HK-2 (cell line): ENCODE measurements around the gene PDE11A.

Experiments
- DNase-seq: peaks from one replicate; pipeline ENCODE4 v3.0.0-alpha.2; 2018; ENCODE audit not compliant: unreplicated experiment

Gene PDE11A

DNA sequence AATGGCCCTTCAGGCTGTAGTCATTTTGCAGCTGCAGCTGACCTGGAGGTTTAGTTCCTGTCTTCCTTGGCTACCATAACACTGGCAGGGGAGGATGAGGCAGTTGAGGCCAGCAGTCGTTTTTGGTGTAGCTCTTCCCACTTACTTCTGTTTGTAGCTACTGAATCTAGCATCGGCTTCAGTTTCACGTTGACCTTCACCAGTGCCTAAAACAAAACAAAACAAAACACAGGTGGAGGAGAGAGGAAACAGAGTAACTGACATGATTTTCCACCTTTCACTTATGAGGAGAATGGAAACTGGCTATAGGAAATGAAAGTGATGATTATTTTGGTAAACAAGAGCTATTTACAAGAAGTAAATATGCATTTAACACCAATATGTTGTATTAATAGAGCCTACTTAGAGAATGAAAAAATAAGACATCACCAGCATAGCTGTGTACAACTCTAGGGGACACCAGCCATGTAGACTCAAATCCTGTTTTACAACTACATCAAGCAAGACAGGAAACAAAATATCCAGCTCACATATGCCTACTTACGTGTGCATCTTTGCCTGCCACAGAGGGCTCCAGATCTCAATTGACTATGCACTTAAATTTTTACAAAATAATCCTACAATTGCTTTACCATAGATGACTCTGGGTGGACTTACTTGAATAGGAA lies 443.1 kb downstream of the PDE11A start:
- no peak for DNase-seq

DNA sequence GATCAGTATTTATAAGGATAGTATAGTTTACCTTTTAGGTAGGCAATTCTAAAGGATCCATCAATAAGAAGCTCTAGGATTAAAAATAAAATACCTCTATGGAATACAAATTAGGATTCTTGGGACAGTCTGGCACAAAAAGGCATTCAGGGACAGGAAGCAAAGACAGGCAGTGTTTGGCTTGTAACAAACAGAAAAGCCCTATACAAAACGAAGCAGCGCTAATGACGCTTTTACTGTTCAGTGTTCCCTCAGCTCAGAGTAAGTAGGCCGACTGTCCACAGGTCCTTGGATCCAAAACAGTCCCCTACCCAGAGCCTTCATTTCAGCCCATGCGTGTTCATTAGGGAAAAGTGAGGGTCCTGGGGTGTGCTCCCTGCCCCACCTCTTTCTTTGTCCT lies 443.7 kb downstream of the PDE11A start:
- DNase-seq = no peak

DNA sequence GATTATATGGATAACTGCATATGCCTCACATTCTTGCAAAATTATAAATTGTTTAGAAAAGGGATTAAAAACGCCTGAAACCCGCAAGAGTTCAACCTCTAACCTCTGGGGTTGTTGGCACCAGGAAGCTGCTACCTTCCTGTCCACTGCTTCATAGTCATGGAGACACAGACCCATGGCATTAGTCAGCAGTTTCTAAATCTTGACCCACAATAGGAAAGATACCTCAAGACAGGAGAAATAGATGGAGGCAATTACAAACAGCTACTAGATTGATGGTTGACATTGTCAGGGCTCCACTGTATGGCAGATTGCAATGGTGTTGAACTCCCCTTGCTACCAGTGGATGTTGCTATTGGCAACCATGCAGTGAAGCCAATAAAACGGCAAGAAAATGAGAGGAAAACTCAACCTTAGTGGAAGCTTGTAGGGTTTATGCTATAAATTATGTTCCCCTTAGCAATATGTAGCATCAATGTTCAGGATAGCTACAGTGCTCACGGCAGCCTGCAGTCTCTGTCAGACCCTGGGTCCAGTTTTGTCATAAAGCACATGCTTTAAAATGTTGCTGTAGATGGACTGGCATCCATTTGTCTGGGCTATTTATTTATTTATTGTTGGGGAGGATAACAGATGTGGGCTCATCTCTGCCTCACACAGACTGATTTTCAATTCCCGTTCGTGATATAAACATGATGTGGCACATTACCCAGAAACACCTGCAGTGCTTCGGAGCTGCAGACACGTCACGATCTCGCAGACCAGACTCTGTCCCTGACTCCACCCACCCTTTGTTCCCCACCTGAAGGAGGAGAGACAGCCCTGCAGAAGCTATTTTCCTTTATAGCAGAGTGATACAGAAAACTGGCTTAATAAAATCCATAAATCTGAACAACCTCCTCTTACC lies 446.6 kb downstream of the PDE11A start:
- no peak for DNase-seq

DNA sequence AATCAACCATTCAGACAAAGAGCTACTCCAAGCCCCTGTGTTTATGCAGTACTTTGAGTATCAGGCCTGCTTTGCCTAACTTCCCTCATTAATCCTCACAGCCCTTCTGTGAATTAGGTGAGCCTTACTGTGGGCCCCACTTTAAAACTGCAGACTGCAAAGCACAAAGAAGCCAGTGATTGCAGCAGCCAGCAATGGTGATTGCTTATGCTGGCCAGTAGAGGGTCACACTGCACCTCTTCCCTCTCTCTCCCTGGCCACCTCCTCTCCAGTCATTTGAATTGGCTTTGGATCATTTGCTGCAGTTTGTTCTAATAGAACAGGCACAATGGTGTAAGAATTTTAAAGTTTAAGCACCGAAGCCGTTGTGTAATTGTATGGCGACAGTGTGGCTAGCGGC lies 450.1 kb downstream of the PDE11A start:
- no peak for DNase-seq

DNA sequence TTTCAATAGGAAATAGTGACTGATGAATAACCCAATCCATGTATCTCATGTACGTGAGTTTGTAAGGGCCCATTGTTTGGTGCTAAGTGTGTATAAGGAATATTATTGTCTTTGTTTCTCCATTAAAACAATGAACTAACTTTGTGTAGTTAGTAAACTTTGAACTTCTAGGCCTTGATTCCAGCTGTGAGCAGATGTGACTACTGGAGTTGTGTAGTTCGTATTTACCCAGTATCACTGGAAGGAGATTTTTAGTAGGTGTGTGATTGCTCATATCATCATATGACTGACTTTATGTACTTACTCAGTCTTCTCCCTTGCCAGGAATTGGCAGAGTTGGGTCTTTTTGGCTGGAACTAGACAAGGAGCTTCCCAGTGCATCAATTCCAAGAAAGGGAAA lies 452.6 kb downstream of the PDE11A start:
- DNase-seq = no peak

DNA sequence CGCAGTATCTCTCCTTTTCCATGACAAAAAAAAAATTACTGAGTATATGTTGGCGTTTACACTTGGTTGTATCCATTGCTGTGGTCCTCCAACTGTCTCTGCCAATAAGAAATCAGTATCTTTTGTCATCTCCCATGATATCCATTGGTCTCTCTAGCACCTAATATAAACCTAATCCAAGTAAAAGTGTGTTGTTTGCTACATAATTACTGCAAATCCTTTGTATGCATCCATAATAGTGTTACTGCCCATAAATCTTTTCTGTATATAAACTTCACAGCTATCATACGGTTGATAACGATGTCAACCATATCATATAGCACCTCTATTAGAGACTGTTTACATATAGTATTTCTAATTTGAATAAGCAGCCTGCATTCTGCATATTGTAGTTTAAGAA lies 453.1 kb downstream of the PDE11A start:
- no peak for DNase-seq

DNA sequence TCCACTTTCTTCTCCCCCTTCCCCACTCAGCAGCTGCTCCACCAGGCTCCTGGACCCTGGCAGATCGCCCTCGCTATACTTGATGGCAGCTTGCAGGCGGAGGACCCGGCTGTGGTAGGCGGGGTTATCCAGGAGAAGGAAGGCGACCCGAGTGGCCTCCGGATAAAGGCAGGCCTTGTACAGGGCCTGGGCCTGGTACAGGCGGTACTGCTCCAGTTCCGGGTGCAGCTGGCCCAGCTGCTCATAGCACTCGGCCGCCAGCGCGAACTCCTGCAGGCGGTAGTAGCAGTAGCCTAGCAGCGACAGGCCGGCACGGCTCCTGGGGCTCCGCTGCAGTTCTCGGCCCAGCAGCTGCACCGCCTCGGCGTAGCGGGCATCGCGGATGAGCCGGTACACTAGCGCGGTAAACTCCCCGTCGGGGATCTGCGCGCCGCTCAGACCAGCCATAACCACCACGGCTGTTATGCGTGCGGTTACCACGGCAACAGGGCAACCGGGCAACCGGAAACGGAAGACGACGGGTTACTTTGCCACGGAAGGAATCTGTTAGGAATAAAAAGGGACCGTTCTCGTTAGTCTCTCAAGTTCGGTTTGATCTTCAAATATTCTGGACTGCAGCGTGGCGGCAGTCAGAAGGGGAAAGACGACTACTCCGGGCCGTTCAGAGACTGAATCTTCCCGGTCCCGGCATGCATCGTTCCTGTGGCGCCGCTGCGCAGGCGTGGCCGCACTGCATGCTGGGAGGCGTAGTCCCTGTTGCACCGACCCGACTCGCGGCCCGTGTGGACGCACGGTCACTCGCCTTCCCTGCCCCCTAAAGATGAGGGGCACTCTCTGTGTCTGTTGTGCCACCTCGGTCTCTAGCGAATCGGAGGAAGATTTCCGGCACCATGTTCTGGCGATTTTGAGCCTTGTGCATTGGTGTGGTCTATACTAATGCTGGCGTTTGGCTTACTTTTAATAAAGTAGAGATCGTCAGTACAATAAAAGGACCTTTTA lies 454.0 kb downstream of the PDE11A start:
- peak; percentile 88 for DNase-seq

DNA sequence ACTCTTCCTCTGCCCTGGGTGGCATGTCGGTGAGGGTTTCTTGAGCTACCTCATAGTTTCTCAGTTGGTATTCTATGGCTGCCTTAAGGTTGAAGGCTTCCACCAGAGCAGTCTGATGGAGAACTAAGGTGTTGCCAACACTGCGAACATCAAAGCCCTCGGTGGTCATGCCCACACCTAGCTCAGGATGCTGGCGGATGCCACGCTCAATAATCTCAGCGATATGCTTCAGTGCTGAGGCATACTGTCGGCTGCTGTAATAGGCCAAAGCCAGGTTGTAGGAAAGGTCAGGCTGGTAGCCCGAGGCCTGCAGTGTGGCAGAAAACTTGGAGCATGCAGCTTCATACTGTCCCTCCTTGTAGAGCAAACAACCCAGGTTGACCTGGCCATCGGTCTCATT lies 454.7 kb downstream of the PDE11A start:
- DNase-seq = no peak

DNA sequence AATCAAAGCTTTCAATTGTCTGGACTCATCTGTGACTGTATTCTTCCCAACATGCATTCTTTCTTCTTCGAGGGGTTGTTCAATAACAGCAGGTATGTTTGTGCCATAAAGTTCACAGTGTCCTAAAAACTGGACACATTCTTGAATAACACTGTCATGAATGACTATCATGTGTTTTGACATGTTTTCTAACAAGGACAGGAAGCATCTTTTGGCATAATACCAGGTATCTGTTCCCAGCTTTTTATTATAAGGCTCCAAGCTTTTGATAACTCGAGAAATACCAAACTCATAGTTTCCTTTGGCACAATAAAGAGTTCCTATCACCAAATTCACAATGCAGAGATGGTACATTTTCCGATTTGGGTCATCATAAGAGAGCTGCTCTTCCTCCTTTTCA lies 455.8 kb downstream of the PDE11A start:
- DNase-seq = no peak

DNA sequence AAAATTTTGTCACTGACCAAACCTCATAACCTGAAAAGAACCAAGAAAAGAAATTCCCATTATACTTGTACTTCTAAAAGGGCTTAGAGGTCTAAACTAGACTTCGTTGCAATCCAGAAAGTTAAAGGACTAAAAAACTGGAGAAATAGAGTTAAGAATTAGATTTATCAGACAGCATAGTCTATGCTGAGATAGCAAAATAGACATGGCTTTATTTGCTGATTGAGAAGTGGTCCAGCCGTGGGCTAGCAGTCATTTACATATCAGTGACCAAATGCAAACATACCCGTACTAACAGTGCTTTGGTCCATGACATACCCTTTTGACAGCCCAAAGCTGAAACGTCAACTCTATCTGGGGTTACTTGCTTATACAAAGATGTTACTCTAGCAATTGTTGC lies 456.5 kb downstream of the PDE11A start:
- DNase-seq = no peak

DNA sequence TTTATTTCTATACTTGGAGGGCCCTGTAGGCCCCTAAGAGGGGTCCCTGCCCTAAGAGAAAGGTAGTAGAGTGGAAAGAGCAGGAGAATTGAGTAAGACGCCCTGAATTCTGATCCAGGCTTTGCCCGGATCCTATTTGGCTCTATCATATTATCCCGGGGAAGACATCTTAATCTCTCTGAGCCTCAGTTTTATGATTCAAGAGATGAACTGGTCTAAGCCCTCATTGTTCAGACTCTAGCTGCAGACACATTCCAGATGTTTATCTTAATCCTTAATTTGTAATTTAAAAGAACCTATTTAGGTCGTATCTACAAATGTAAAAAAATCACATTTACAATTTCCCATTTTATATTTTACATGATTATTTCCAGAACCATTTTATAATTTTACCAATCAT lies 459.9 kb downstream of the PDE11A start:
- no peak for DNase-seq

DNA sequence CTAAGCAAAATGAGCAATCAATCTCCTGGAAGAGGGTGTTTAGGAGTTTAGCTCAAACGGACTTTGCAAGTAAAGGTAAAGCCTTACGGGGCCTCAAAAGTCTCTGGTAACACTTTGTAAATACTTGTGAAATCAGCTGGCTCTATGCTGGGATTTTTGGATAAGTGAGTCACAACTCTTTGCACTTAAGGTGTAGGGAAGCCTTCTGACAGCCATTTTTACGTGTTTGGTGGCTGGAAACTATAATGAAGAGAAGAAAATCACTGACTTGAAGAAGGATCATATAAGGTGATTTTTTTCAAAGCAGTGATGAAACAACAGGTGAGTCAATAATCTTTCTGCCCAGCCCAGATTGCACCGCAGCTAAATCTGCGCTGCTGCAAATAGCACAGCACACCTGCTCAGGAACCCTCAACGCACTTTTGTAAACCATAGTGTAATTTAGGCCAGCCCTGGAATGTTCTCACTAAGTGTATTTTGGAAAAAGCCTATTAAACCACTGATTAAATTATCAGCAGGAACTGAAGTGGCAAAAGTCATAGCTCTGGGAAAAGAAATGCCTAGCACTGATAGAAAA lies 461.2 kb downstream of the PDE11A start:
- no peak for DNase-seq

DNA sequence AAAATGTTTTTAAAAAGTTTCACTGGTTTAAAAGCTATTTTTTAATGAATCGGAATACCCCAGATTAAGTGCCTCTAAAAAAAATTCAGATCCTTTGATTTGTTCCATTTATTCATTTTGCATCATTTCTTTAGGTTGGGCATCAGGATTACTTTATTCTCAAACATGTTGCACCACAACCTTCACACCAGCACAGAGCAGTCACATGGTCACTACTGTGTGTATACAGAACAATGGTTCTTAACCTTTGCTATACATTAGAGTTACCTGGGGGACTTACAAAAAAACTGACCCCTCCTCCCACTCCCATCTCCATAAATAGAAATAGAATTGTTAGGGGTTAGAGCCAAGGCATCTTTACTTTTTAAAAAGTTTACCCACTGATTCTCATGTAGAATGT lies 461.8 kb downstream of the PDE11A start:
- no peak for DNase-seq

DNA sequence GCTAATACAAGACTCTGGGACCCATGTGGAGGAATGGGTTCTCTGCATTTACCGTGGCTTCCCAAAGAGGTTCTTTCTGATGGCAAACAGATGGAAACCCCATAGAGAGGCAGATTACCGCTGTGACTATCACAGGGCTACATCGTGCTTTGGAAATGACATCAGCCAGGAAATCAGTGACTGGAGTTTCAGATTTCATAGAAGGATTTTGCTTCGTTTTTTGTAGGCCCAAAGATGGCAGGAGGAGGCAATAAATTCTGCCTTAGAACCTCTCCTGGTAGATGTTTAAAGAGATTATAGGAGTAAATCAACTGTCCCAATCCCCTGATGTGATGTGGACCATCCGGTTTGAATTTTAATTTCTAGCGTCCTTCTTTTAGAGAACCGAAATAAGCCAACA lies 465.9 kb downstream of the PDE11A start:
- DNase-seq = no peak

DNA sequence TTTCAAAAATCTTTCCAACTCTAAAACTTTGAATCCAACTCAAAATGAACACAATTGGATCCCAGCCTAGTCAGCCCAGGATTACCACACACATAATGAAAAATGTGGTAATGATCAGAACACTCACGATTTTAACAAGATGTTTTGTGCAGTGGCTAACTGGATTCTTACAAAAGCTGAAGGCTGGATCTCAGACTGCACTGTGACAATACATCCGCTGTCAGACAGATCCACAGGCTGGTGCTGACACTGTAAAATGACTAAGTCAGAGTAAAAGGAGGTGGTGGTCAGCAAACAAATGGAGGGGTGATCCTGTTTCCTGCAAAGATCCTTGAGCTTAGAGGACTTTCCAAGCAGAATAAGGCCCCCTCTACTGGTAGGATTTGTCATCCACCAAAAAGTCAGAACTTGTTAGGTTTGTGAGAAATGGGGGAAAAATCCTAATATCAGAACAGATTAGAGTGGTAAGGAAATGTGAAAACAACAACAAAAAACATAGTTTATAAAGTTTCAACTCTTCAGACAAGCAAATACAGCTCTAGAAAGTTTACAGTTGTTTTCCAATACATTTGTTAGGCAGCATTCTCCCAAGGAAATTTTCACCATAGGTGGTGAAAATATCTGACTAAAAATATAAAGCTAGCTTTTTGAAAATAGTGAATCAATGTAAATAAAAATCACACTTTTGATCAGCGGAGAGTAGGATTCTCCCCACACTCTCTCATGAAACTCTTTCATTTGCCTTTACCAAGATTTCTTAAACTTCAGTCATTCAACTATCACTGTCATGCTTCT lies 468.1 kb downstream of the PDE11A start:
- peak; percentile 17 for DNase-seq

DNA sequence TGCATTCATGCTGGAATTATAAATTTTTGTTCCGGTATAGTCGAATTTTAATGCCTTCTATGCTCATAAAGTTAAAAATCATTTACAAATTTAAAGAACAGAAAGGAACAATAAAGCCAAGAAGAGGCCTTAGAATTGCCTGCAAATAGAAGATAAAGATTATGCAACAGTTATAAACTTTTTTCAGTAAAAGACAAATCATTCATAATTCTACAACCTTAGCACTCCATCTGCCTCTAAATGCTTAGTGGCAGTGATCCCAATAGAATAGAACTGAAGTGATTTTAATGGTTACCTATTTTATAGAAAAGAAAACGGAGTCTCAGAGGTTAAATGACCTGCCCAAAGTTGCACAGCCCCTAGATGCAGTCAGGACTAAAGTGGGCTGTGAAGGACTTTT lies 468.8 kb downstream of the PDE11A start:
- DNase-seq = no peak

DNA sequence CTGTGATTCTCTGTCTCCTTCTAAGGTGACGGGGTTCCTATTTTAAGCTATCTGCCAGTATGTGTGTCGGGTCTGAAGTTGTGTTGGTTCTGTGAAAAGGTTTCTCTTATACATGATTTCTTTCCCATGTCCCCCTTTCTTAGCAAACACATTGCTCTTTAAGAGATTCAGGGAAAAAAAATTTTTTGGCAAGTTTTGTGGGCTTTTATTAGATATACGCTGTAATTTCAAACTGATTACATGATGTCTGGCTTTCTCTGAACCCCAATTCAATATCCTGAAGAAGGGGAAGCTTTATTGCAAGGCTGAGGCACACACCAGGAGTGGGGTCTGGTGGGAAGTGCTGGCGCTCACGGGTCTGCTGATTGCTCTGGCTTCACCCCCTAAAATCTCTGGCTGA lies 469.4 kb downstream of the PDE11A start:
- no peak for DNase-seq

DNA sequence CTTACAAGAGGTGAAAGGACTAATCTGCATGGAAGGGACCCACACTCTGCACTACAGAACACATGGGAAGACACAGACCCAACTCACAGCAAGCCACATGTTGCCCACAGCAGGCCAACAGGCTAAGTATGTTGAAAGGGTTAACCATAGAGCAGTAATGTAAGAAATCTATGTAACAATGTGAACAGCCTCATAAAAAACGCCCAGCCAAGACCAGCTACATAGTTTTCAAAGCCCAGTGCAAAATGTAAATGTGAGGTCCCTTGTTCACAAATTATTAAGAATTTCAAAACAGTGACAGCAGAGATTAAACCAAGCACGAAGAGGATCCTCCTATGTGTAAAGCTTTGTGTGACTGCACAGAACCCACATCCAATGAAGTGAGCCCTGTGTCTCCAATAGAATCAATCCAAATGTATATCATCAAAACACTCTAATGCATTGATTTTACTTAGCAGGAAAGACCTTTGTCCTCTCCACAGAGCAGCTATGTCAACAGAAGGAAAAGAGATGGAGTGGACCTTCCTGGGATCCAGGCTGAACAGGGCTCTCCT lies 469.9 kb downstream of the PDE11A start:
- no peak for DNase-seq

DNA sequence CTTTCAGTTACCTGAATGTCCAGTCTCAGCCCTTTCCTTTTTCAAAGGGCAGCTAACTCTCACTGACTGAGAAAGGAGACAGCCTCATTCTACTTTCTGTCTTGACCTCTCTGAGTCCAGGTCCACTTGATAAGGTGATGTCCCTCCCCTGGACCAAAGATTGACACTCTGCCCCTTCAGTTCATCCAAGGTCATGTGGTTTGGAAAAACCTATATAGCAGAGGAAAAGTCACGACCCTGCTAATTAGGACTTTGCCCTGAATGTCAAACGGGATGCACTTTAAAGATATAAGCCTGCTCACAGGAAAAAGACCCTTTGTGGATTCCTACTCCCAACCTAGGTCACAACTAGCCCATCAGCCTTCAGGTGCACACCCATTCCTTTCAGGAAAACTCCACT lies 471.7 kb downstream of the PDE11A start:
- no peak for DNase-seq

DNA sequence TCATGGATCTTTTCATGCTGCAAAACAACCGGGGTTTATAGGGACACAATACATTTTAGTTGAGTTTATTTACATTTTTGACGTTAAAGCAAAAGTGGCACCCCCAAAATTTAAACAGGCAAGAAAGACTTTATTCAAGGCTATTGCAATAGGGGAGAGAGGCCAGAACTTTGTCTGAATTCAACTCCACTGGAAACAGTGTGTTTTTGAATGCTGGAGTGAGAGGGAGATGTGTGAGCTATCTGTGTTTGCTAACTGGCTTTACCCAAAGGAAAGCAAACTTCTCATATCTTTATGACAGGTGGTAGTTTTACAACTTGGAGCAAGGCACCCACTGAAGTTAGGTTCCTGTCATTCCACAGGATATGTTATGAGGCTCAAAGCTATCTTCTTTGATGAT lies 472.6 kb downstream of the PDE11A start:
- DNase-seq = no peak
